HG03571 (cell line): ENCODE data around the gene RCOR3.
"Not testable (repeated sequence)": the region's sequence is repeated elsewhere in the genome, so short reads cannot be mapped to it uniquely, and the experiment has no call there.

Source experiments
- ATAC-seq: cut with Tn5 transposase; IDR thresholded peaks from one replicate; pipeline ENCODE4 v1.9.1; 2021; ENCODE audit not compliant: unreplicated experiment

Gene RCOR3

DNA sequence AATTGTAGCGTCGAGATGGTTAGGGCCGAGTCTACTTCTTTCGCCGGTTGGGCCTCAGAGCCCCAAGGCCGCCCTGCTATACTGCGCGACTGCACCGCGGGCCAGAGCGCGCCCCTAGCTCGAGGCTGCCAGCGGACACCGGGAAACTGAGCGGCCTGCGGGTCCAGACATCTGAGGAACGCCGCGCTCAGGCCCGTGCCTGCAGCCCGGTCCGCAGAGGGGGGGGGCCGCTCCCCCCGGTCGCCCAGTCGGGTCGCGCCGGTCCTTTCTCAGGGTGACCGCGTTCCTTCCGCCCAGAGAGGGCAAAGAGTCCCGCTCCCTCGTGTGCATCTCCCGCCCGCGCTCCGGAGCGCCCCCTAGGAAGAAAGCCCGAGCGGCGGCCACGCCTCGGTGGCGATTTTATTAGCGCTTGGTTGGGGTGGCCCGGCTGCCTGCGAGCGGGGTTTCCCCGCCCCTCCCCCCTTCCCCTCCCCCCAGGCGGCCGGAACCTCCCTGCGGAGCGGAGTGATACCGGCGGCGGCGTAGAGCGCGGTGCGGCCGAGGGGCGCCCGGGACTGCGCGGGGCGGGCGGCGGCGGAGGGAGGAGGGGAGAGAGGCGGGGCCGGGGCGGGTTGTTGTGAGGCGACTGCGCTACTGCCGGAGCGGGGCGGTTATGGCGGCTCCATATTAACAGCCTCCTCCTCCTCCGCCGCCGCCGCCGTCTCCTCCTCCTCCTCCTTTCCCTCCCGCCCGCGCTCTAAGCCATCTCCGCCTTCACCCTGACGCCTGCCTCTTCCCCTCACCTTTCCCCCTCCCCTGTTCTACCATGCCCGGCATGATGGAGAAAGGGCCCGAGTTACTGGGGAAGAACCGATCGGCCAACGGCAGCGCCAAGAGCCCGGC, at the start of gene RCOR3:
Gene RCOR3, plus strand, starts transcription at position 611 of the 882 bp plus-strand sequence. Its CDS starts 195 bp downstream, at position 806.
- ATAC-seq: peak; percentile 69

DNA sequence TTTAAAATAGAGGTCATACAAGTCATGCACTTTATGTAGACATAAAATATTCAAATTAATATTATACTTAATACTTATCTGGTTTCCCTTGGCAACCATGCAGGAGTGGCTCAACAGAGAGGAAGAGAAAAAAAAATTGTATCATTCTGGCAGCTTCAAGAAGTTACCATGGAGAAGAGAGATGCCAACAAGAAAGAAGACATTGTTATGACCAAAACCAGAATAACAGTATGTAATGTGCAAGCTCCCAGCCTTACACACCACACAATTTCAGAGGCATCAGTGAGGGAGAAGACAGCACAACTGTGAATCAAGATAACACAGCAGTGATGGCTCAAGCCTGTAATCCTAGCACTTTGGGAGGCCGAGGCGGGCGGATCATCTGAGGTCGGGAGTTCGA, 49.1 kb upstream of the RCOR3 start:
- ATAC-seq: no peak

DNA sequence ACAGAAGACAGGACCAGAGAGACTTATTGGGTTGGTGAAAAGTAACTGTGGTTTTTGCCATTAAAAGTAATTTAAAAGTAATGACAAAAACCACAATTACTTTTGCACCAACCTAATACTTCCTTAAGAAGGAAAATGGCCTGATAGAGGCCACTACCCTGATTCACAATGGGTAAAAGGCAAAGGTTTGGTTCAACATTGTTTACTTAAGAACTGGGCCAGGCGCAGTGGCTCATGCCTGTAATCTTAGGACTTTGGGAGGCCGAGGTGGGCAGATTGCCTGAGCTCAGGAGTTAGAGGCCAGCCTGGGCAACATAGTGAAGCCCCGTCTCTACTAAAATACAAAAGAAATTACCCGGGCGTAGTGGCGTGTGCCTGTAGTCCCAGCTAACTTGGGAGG, 48.2 kb upstream of the RCOR3 start:
- ATAC-seq: no peak

DNA sequence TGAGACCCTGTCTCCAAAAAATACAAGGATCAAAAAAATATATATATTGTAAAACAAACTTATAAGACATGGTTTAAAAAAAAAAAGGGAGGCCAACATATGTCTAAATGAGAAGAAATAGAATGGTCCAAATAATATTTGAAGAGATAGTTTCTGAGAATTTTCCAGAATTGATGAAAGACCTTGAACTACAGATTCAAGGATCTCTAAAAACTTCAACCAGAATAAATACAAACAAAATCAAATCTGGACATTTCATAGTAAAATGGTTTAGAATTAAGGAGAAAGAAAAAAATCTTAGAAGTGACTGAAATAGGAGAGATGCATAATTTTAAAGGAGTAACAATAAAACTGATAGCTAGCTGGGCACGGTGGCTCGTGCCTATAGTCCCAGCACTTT, 45.5 kb upstream of the RCOR3 start:
- ATAC-seq: no peak

DNA sequence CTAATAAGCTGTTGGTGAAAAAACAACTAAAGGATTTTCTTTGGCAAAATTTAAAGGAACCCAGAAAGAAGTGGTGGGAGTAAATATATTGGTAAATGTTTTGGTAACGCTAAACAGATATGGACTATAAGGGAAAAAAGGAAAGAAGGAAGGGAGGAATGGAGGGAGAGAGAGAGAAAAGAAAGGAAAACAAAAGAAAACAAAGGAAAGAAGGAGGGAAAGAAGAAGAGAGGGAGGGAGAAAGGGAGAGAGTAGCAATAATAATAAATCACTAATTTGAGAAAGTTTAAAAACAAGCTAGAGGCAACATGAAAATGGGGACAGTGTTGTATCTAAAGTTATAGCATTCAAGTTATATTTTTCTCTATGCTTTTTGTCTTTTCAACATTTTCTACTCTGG, 43.6 kb upstream of the RCOR3 start:
- ATAC-seq: no peak

DNA sequence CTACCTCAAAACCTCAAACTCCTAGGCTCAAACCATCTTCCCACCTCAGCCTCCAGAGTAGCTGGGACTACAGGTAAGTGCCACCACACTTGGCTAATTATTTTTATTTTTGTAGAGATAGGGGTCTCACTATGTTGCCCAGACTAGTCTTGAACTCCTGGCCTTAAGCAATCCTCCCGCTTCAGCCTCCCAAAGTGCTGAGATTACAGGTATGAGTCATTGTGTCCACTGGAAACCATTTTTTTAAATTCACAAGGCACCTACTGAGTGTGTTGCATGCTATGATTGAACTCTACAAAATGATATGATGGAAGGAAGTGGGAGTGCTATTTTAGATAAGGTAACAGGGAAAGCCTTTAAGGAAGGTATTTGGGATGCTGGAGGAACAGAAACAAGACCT, 41.8 kb upstream of the RCOR3 start:
- ATAC-seq: no peak

DNA sequence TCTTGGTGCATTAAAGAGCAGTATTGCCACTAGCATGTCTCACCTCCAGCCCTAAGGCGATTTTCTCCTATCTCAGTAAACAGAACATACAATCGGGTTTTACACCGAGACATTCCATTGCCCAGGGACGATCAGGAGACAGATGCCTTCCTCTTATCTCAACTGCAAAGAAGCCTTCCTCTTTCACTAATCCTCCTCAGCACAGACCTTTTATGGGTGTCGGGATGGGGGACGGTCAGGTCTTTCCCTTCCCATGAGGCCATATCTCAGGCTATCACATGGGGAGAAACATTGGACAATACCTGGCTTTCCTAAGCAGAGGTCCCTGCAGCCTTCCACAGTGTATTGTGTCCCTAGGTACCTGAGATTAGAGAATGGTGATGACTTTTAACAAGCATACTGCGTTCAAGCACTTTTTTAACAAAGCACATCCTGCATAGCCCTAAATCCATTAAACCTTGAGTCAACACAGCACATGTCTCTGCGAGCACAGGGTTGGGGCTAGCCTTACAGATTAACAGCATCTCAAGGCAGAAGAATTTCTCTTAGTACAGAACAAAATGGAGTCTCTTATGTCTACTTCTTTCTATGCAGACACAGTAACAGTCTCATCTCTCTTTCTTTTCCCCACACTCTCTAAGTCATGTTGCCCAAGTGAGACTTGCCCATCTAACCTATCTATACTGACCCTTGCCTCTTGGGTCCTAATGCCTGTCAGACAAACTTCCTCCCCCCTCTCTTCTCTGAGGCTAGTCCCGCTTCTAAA, 36.5 kb upstream of the RCOR3 start:
- ATAC-seq: not testable (repeated sequence)

DNA sequence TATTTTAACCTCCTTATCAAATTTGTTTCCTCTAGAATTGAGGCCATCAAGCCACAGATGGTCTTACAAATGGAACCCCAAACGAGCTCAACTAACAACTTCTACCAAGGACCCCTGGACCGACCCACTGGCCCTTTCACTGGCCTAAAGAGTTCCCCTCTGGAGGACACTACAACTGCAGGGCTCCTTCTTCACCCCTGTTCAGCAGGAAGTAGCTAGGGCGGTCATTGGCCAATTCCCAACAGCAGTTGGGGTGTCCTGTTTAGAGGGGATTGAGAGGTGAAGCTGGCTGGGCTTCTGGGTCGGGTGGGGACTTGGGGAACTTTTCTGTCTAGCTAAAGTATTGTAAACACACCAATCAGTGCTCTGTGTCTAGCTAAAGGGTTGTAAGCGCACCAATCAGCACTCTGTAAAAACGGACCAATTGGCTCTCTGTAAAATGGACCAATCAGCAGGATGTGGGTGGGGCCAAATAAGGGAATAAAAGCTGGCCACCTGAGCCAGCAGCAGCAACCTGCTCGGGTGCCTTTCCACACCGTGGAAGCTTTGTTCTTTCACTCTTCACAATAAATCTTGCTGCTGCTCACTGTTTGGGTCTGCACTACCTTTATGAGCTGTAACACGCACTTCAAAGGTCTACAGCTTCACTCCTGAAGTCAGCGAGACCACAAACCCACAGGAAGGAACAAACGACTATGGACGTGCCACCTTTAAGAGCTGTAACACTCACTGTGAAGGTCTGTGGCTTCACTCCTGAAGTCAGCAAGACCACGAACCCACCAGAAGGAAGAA, 30.4 kb upstream of the RCOR3 start:
- ATAC-seq: not testable (repeated sequence)

DNA sequence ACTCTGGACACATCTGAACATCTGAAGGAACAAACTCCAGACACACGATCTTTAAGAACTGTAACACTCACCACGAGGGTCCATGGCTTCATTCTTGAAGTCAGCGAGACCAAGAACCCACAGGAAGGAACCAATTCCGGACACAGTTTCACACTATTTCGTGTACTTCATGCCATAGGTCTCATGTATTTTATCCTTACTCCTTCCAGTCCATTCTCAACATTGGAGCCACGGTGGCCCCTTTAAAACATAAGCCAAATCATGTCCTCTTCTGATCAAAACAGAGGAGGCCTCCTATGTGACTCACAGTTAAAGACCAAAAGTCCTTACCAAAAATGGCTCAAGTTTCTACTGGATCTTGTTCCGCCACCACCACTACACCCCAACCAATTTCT, 29.8 kb upstream of the RCOR3 start:
- no peak for ATAC-seq

DNA sequence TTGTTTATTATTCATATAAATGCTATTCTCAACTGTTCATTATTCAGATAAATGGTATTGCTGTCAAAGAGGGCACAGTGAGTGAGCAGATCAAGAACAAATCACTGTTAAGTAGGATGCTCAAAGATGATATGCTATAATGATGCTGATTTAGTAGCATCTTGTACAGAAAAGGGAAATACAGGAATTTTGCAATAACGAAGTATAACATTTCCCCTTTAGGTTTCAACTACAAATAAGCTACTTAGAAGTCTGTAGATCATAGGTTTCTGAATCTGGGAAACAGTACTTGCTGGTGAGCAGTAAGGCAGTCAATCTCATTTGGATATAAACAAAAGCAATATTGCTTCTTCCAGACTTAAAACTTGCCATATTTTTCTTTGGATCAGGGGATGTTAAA, 27.3 kb upstream of the RCOR3 start:
- ATAC-seq: no peak

DNA sequence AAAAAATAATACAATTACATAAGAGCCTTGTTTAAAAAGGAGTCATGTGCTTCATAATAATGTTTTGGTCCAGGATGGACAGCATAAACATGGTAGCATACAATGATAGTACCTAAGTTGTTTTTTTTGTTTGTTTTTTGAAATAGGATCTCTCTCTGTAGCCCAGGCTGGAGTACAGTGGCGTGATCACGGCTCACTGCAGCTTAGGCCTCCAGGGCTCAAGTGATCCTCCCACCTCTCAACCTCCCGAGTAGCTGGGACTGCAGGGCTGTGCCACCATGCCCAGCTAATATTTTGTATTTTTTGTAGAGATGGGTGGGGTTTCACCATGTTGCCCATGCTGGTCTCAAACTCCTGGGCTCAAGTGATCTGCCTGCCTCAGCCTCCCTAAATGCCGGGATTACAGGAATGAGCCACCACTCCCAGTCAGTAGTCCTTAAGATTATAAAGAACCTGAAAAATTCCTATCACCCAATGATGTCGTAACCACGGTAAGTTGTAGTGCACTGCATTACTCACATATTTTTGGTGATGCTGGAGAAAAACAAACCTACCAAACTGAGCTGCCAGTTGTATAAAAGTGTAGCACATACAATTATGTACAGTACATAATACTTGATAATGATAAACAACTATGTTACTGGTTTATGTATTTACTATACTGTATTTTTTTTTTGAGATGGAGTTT, 22.4 kb upstream of the RCOR3 start:
- no peak for ATAC-seq

DNA sequence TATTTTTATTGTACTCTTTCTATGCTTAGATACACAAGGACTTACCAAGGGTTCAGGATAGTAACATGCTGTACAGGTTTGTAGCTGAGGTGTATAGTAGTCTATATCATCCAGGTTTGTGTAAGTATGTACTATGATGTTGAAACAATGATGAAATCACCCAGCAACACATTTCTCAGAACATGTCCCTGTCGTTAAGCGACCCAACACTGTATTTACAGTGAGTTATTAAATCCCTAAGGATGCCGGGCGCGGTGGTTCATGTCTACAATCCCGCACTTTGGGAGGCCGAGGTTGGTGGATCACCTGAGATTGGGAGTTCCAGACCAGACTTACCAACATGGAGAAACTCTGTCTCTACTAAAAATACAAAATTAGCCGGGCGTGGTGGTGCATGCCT, 21.6 kb upstream of the RCOR3 start:
- ATAC-seq: no peak

DNA sequence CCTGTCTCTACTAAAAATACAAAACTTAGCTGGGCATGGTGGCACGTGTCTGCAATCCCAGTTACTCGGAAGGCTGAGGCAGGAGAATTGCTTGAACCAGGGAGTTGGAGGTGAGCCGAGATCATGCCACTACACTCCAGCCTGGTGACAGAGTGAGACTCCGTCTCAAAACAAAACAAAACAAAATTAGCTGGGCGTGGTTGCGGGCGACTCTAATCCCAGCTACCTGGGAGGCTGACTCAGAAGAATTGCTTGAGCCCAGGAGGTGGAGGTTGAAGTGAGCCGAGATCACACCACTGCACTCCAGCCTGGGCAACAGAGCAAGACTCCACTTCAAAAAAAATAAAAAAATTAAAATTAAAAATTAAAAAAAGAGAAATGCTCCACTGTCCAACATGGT, 18.6 kb upstream of the RCOR3 start:
- not testable (repeated sequence) for ATAC-seq

DNA sequence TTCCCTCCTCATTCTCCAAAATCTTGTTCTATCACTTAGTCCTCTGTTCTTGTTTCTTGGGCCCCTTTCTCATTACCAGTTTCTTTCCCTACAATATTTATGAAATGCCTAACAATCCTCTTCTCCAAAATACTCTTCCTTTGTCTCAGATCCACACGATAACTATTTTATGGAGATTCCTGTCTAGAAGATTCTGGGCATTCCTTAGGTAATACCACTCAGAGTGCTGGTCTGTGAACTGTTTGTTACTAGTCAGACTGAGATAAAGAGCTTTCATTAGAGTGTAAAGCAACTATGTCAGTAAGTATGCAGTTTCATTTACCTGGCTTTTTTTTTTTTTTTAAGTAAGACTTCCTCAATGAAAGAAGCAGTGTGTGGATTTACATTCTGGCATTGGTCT, 18.1 kb upstream of the RCOR3 start:
- ATAC-seq: no peak

DNA sequence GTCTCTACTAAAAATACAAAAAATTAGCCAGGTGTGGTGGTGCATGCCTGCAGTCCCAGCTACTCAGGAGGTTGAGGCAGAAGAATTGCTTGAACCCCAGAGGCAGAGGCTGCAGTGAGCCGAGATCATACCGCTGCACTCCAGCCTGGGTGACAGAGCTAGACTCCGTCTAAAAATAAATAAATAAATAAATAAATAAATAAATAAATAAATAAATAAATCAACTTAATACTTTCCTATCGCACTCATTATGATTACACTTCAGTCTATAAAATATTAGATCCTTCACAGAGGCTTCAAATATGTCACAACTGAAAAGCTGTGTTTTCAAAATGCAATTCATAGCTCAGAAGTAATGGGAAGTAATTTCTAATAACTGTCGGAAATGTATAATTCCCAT, 15.5 kb upstream of the RCOR3 start:
- ATAC-seq: not testable (repeated sequence)

DNA sequence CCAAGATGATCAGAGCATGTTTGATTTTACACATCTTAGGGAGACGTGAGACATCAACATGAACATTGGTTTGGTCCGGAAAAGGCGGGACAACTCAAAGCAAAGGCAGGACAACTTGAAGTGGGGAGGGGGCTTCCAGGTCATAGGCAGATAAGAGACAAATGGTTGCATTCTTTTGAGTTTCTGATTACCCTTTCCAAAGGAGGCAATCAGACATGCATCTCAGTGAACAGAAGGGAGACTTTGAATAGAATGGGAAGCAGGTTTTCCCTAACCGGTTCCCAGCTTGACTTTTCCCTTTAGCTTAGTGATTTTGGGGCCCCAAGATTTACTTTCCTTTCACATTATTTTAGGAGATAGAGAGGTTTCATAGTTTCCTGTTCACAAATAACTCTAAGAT, 12.6 kb upstream of the RCOR3 start:
- ATAC-seq: not testable (repeated sequence)

DNA sequence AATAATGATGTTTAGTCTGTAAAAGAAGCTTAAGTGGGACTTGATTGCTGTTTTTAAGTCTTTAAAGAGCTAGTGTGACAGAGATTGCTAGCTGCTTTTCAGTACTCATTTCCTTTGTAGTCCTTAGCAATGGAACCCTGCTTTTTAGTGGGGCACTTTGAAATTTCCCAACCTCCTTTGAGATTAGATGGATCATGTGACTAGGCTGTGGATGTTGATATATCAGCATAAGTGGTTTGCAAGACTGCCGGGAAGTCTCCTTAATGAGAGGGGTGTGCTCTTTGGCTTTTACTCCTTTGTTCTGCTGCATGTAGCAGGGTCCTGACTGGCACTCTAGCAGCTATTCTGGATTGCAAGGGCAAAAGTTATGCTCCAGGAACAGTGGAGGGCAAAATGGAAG, 11.2 kb upstream of the RCOR3 start:
- ATAC-seq: no peak

DNA sequence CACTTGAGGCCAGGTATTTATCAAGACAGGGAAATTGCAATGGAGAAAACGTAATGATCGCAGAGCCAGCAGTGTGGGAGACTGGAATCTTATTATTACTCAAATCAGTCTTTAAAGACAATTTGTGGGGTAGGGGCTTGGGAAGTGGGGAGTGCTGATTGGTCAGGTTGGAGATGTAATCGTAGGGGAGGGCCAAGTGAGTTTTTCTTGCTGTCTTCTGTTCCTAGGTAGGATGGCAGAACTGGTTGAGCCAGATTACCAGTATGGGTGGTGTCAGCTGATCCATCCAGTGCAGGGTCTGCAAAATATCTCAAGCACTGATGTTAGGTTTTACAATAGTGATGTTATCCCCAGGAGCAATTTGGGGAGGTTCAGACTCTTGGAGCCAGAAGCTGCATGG, 9.6 kb upstream of the RCOR3 start:
- not testable (repeated sequence) for ATAC-seq

DNA sequence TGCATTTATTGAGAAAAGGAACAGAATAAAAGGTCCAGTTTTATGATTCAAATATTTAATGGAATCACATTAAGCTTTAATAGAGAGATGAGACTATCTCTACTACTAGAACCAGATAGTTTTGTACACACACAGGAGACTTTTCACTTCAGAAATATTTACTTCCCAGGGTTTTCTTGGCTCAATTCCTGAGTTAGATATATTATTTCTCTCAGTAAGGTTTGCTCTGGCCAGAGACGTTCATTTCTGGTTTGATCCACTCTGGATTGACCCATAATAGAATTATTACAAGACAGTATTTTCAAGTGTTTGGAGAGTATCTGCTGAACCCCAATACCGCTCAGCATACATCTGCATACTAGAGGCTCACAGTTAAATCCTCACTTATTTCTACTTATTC, 1.3 kb upstream of the RCOR3 start:
- ATAC-seq: no peak

DNA sequence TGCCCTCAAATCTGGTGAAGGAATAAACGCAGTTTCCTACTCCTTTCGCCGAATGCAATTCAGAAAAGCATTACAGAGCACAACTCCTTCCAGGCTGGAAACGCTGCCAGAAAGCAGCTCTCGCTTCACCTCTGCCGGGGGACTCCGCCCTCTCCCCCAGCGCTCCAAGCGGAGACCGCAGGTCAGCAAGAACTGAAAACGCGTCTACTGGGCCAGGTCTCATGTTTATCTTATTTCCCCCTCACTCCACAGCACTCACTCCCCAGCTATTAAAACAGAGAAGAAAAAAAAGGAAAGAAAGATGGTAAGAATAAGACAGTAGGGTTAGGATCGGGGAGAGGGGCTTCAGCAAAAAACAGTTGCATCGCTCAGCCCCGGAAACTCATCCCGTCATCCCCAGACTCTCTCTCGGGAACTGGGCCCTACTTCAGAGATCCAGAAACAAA, 833 bp upstream of the RCOR3 start:
- ATAC-seq: peak; percentile 34

DNA sequence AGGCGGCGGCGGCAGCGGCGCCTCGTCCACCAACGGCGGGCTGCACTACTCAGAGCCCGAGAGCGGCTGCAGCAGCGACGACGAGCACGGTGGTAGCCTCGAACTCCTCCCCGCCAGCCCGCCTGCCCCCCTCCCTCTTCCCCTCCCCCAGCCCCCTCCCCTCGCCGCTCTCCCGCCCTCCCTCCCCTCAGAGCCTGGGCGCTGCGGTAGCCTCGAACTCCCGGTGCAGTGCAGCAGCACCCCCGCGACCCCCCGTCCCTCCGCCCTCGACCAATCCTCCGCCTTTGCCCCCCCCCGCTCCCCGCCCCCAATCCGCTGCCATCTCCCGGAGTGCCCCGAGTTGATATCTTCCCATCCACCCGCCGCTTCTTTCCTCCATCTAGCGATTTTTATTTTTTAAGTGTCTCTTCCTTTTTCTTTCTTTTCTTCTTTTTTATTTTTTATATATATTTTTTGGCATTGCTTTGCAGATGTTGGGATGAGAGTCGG, 516 bp downstream of the RCOR3 start:
- ATAC-seq: peak; percentile 5
